ENCODE results near the gene SLC2A9.

Gene SLC2A9

GRCh38 chr4:10017037-10017893, 4.0 kb downstream of the SLC2A9 start:
- no peak for ATAC-seq
- DNase-seq (ENCODE audit: low spot score in 2 of 2) = no peak
- Mint-ChIP-seq H3K4me3 (no peak overlapping the region), H3K9me3 (no peaks in the 10 kb centered on the region), H3K27ac (peak overlapping the region; percentile 32), H3K4me1 (peaks cover 26% of the 10 kb centered on the region), H3K36me3 (peaks cover 5% of the 10 kb centered on the region)

GRCh38 chr4:10016169-10016568, 5.1 kb downstream of the SLC2A9 start:
- Mint-ChIP-seq H3K27ac (no peak overlapping the region), H3K36me3 (peaks cover 5% of the 10 kb centered on the region), H3K4me3 (no peak overlapping the region), H3K9me3 (no peaks in the 10 kb centered on the region), H3K4me1 (peaks cover 26% of the 10 kb centered on the region)
- no peak for ATAC-seq
- no peak for DNase-seq (ENCODE audit: low spot score in 2 of 2)

GRCh38 chr4:10015140-10015753, 6.0 kb downstream of the SLC2A9 start:
- ATAC-seq = no peak
- Mint-ChIP-seq H3K4me1 (peaks cover 26% of the 10 kb centered on the region), H3K9me3 (no peaks in the 10 kb centered on the region), H3K36me3 (peaks cover 5% of the 10 kb centered on the region), H3K27ac (no peak overlapping the region), H3K4me3 (no peak overlapping the region)
- peak in 1 of 2 donors; percentile 61 for DNase-seq (ENCODE audit: low spot score in 2 of 2)

- Mint-ChIP-seq H3K4me3 (no peak overlapping the region), H3K27ac (no peak overlapping the region), H3K4me1 (peaks cover 15% of the 10 kb centered on the region), H3K36me3 (peaks cover 5% of the 10 kb centered on the region), H3K9me3 (no peaks in the 10 kb centered on the region)
- ATAC-seq (peak; percentile 63), DNase-seq (ENCODE audit: low spot score in 2 of 2) (peak; percentile 25 to 73)
Measured at GRCh38 chr4:10013722-10014121, 7.6 kb downstream of the SLC2A9 start.

GRCh38 chr4:10011885-10012284, 9.4 kb downstream of the SLC2A9 start:
- no peaks in the 10 kb centered on the region for H3K9me3 Mint-ChIP-seq
- no peak overlapping the region for H3K4me3 Mint-ChIP-seq
- no peaks in the 10 kb centered on the region for H3K36me3 Mint-ChIP-seq
- ATAC-seq (no peak), DNase-seq (ENCODE audit: low spot score in 2 of 2) (no peak)
- no peak overlapping the region for H3K27ac Mint-ChIP-seq
- peaks cover 9% of the 10 kb centered on the region for H3K4me1 Mint-ChIP-seq

- Mint-ChIP-seq H3K27ac (no peak overlapping the region), H3K36me3 (no peaks in the 10 kb centered on the region), H3K9me3 (no peaks in the 10 kb centered on the region), H3K4me1 (peaks cover 15% of the 10 kb centered on the region), H3K4me3 (no peak overlapping the region)
- DNase-seq (ENCODE audit: low spot score in 2 of 2) (no peak), ATAC-seq (no peak)
Measured at GRCh38 chr4:10011277-10011676, 10.0 kb downstream of the SLC2A9 start.

GRCh38 chr4:10009861-10010500, 11.3 kb downstream of the SLC2A9 start:
- no peak for ATAC-seq
- Mint-ChIP-seq H3K36me3 (no peaks in the 10 kb centered on the region), H3K4me1 (peaks cover 22% of the 10 kb centered on the region), H3K27ac (no peak overlapping the region), H3K4me3 (no peak overlapping the region), H3K9me3 (no peaks in the 10 kb centered on the region)
- DNase-seq (ENCODE audit: low spot score in 2 of 2) = no peak

GRCh38 chr4:10008609-10009005, 12.7 kb downstream of the SLC2A9 start:
- DNase-seq (ENCODE audit: low spot score in 2 of 2) = no peak

GRCh38 chr4:10007793-10008608, 13.3 kb downstream of the SLC2A9 start:
- no peaks in the 10 kb centered on the region for H3K36me3 Mint-ChIP-seq
- peaks cover 28% of the 10 kb centered on the region for H3K4me1 Mint-ChIP-seq
- H3K9me3 Mint-ChIP-seq = no peaks in the 10 kb centered on the region
- no peak overlapping the region for H3K27ac Mint-ChIP-seq
- DNase-seq (ENCODE audit: low spot score in 2 of 2) = no peak
- no peak for ATAC-seq
- H3K4me3 Mint-ChIP-seq = no peak overlapping the region

More at GRCh38 chr4:10008609-10009005, 12.7 kb downstream of the SLC2A9 start:
- H3K27ac Mint-ChIP-seq = no peak overlapping the region
- no peaks in the 10 kb centered on the region for H3K9me3 Mint-ChIP-seq
- H3K36me3 Mint-ChIP-seq = no peaks in the 10 kb centered on the region
- H3K4me1 Mint-ChIP-seq = peaks cover 26% of the 10 kb centered on the region
- H3K4me3 Mint-ChIP-seq = no peak overlapping the region
- no peak for ATAC-seq

GRCh38 chr4:10007436-10007740, 13.9 kb downstream of the SLC2A9 start:
- Mint-ChIP-seq H3K9me3 (no peaks in the 10 kb centered on the region), H3K4me1 (peaks cover 30% of the 10 kb centered on the region), H3K27ac (no peak overlapping the region), H3K36me3 (no peaks in the 10 kb centered on the region), H3K4me3 (no peak overlapping the region)
- ATAC-seq = no peak
- no peak for DNase-seq (ENCODE audit: low spot score in 2 of 2)

GRCh38 chr4:10006601-10007435, 14.5 kb downstream of the SLC2A9 start:
- peaks cover 34% of the 10 kb centered on the region for H3K4me1 Mint-ChIP-seq
- ATAC-seq (no peak), DNase-seq (ENCODE audit: low spot score in 2 of 2) (peak in 1 of 2 donors; percentile 55)
- H3K27ac Mint-ChIP-seq = no peak overlapping the region
- H3K4me3 Mint-ChIP-seq = no peak overlapping the region
- no peaks in the 10 kb centered on the region for H3K9me3 Mint-ChIP-seq
- H3K36me3 Mint-ChIP-seq = no peaks in the 10 kb centered on the region

- no peaks in the 10 kb centered on the region for H3K36me3 Mint-ChIP-seq
- peaks cover 34% of the 10 kb centered on the region for H3K4me1 Mint-ChIP-seq
Measured at GRCh38 chr4:10006231-10006600, 15.1 kb downstream of the SLC2A9 start.

GRCh38 chr4:10005632-10006031, 15.7 kb downstream of the SLC2A9 start:
- no peak overlapping the region for H3K27ac Mint-ChIP-seq
- no peaks in the 10 kb centered on the region for H3K36me3 Mint-ChIP-seq
- DNase-seq (ENCODE audit: low spot score in 2 of 2) (no peak), ATAC-seq (no peak)
- no peak overlapping the region for H3K4me3 Mint-ChIP-seq
- peaks cover 34% of the 10 kb centered on the region for H3K4me1 Mint-ChIP-seq
- H3K9me3 Mint-ChIP-seq = no peaks in the 10 kb centered on the region

More at GRCh38 chr4:10006231-10006600, 15.1 kb downstream of the SLC2A9 start:
- DNase-seq (ENCODE audit: low spot score in 2 of 2) (no peak), ATAC-seq (no peak)
- Mint-ChIP-seq H3K9me3 (no peaks in the 10 kb centered on the region), H3K27ac (no peak overlapping the region), H3K4me3 (no peak overlapping the region)

GRCh38 chr4:10003666-10004065, 17.6 kb downstream of the SLC2A9 start:
- ATAC-seq (peak; percentile 96), DNase-seq (ENCODE audit: low spot score in 2 of 2) (peak in 1 of 2 donors; percentile 60)
- H3K9me3 Mint-ChIP-seq = no peaks in the 10 kb centered on the region
- peak overlapping the region; percentile 23 for H3K27ac Mint-ChIP-seq
- no peaks in the 10 kb centered on the region for H3K36me3 Mint-ChIP-seq
- H3K4me3 Mint-ChIP-seq = no peak overlapping the region
- peaks cover 44% of the 10 kb centered on the region for H3K4me1 Mint-ChIP-seq

All from stimulated activated effector memory CD8-positive, alpha-beta T cell treated with anti-CD3 and anti-CD28 coated beads, Interleukin-12 subunit alpha, Interleukin-12 subunit beta, amount 100 ng/mL, for 72 hours (primary cell).